CD8-positive, alpha-beta memory T cell (primary cell): ENCODE measurements around the gene ACTR5. TPM values are rescaled to one million over a fixed set of nuclear protein-coding genes. Genes with fewer than 3 reads are reported as not detected.

Experiments used
- CTCF ChIA-PET: fragments of 350-600 bp; sonication (Branson Sonifier 250); formaldehyde crosslinking; loops from one replicate; lab custom pipeline; 2021; ENCODE audit warnings: antibody characterized with exemption; lab: Charles Lee
- POLR2A ChIA-PET: fragments of 350-600 bp; sonication (Branson Sonifier 250); formaldehyde crosslinking; loops from one replicate; lab custom pipeline; 2021; ENCODE audit warnings: antibody characterized with exemption; lab: Charles Lee
- DNase-seq, 5 donors: peaks; one replicate each; pipeline versions ENCODE4 v3.0.0 to v3.0.0-alpha.2; 2020 to 2022; ENCODE audit warnings: mixed read lengths in 1 of 5
- H3K27ac ChIP-seq: one replicate; pipeline ENCODE4 v1.7.0; 2013; ENCODE audit warnings: low read depth, mild to moderate bottlenecking, low read length, moderate library complexity
- H3K27me3 ChIP-seq: 2 replicates; pipeline ENCODE4 v1.7.0; 2013; ENCODE audit warnings: low read length, mild to moderate bottlenecking; ENCODE audit not compliant: insufficient read depth, poor library complexity, severe bottlenecking
- H3K36me3 ChIP-seq: 2 replicates; pipeline ENCODE4 v1.7.0; 2013; ENCODE audit warnings: mild to moderate bottlenecking, low read length, moderate library complexity; ENCODE audit not compliant: insufficient read depth
- H3K4me1 ChIP-seq: 2 replicates; pipeline ENCODE4 v1.7.0; 2013; ENCODE audit warnings: mild to moderate bottlenecking, low read length, moderate library complexity; ENCODE audit not compliant: insufficient read depth
- H3K4me3 ChIP-seq: 2 replicates; pipeline ENCODE4 v1.7.0; 2013; ENCODE audit warnings: mild to moderate bottlenecking, low read length
- H3K9me3 ChIP-seq: 2 replicates; pipeline ENCODE4 v1.7.0; 2013; ENCODE audit warnings: mild to moderate bottlenecking, low read length
- H3K27ac Mint-ChIP-seq, 8 donors: one replicate each; pipeline ENCODE4 v1.8.0; 2020 to 2021; ENCODE audit warnings: mixed read lengths in 8 of 8, mild to moderate bottlenecking in 6 of 8, inconsistent platforms in 3 of 8, moderate library complexity in 3 of 8
- H3K27me3 Mint-ChIP-seq, 2 donors: one replicate each; pipeline ENCODE4 v1.8.0; 2020 to 2021; ENCODE audit warnings: mixed read lengths in 2 of 2, mild to moderate bottlenecking in 1 of 2, moderate library complexity in 1 of 2
- H3K36me3 Mint-ChIP-seq, 3 donors: one replicate each; pipeline ENCODE4 v1.8.0; 2020 to 2021; ENCODE audit warnings: mixed read lengths in 3 of 3, inconsistent platforms in 1 of 3, mild to moderate bottlenecking in 1 of 3
- H3K4me1 Mint-ChIP-seq, 3 donors: one replicate each; pipeline ENCODE4 v1.8.0; 2020 to 2021; ENCODE audit warnings: mixed read lengths in 3 of 3, inconsistent platforms in 1 of 3, mild to moderate bottlenecking in 1 of 3
- H3K4me3 Mint-ChIP-seq, 7 donors: one replicate each; pipeline ENCODE4 v1.8.0; 2020 to 2021; ENCODE audit warnings: mixed read lengths in 7 of 7, mild to moderate bottlenecking in 6 of 7, moderate library complexity in 4 of 7, inconsistent platforms in 2 of 7
- H3K9me3 Mint-ChIP-seq, 5 donors: one replicate each; pipeline ENCODE4 v1.8.0; 2020 to 2022; ENCODE audit warnings: mixed read lengths in 5 of 5, mild to moderate bottlenecking in 3 of 5, moderate library complexity in 2 of 5, inconsistent platforms in 1 of 5
- polyA plus RNA-seq: library from polyadenylated mRNA; unstranded; fragments of 300-500 nt; fragmentation: Illumina TruSeq; gene quantifications from one replicate; pipeline ENCODE4 v1.2.3, GENCODE V29; 2021
- total RNA-seq, 2 experiments: library from RNA; stranded (reverse); gene quantifications; one replicate each; pipeline ENCODE4 v1.2.3, GENCODE V29; 2021

ACTR5 gene
- total and polyA plus RNA-seq, 3 experiments from 2014 or later, result 9.5 to 12.6 (median 12.2) TPM

- H3K36me3 Mint-ChIP-seq, result peaks cover 0 to 28% (median 2%) of the 10 kb centered on the region in 3 donors
- Histone ChIP-seq H3K9me3 (no peaks in the 10 kb centered on the region), H3K27me3 (peaks cover 3% of the 10 kb centered on the region), H3K27ac (peak overlapping the region; percentile 84), H3K4me1 (peaks cover 19% of the 10 kb centered on the region), H3K36me3 (peaks cover 5% of the 10 kb centered on the region), H3K4me3 (peak overlapping the region; percentile 33)
- no peaks in the 10 kb centered on the region for H3K9me3 Mint-ChIP-seq
- POLR2A ChIA-PET, result interaction anchor here (1.0 to 1.7 kb wide), 3 partner anchors 60 to 214 kb away, joined by 5 to 6 read pairs (median 5); partner anchors contain the start of gene DHX35
- peaks cover 0 to 9% of the 10 kb centered on the region in 2 donors for H3K27me3 Mint-ChIP-seq
- no peak for DNase-seq
- CTCF ChIA-PET, result interaction anchor here (1.1 to 2.1 kb wide), 4 partner anchors 12 to 147 kb away, joined by 3 to 5 read pairs (median 3); no protein-coding TSS in a partner anchor
- H3K4me1 Mint-ChIP-seq, result peaks cover 18 to 35% (median 28%) of the 10 kb centered on the region in 3 donors
- peak overlapping the region; percentile 80 to 99 (median 98) for H3K27ac Mint-ChIP-seq
- H3K4me3 Mint-ChIP-seq, result peak overlapping the region; percentile 74 to 99 (median 96)
Observed at GRCh38 chr20:38747495-38748096, 664 bp upstream of the ACTR5 start.

DNA sequence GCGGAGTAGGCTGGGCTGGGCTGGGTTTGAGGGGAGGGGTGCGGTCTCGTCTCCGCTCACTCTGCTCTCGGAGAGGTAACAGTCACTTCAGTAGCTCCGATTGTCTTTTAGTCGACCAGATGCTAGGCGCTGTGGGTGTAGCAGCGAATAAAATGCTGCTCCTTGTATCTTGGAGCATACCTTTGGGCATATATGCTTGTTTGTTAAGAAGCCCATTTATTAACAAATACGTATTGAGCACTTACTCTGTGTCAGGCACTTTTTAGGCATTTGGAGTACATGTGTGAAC is 545 bp downstream of the ACTR5 start:
- peak in 1 of 5 donors; percentile 39 for DNase-seq
- Mint-ChIP-seq H3K36me3 (peaks cover 0 to 38% (median 4%) of the 10 kb centered on the region in 3 donors), H3K9me3 (no peaks in the 10 kb centered on the region), H3K4me1 (peaks cover 18 to 35% (median 28%) of the 10 kb centered on the region in 3 donors), H3K27ac (peak overlapping the region; percentile 91 to 97 (median 95)), H3K27me3 (peaks cover 0 to under 1% of the 10 kb centered on the region in 2 donors), H3K4me3 (peak overlapping the region; percentile 89 to 95 (median 94))
- H3K27me3 ChIP-seq, result peaks cover 3% of the 10 kb centered on the region
- H3K4me1 ChIP-seq, result peaks cover 19% of the 10 kb centered on the region
- CTCF ChIA-PET, result interaction anchor here (1.7 to 2.1 kb wide), 2 partner anchors 11 to 133 kb away, joined by 4 to 5 read pairs; no protein-coding TSS in a partner anchor
- POLR2A ChIA-PET, result interaction anchor here (0.7 to 1.7 kb wide), 3 partner anchors 57 to 213 kb away, joined by 3 to 6 read pairs (median 3); partner anchors contain the start of genes DHX35 and PPP1R16B
- peak overlapping the region; percentile 84 for H3K27ac ChIP-seq
- H3K36me3 ChIP-seq, result peaks cover 8% of the 10 kb centered on the region
- no peaks in the 10 kb centered on the region for H3K9me3 ChIP-seq
- H3K4me3 ChIP-seq, result peak overlapping the region; percentile 81

DNA sequence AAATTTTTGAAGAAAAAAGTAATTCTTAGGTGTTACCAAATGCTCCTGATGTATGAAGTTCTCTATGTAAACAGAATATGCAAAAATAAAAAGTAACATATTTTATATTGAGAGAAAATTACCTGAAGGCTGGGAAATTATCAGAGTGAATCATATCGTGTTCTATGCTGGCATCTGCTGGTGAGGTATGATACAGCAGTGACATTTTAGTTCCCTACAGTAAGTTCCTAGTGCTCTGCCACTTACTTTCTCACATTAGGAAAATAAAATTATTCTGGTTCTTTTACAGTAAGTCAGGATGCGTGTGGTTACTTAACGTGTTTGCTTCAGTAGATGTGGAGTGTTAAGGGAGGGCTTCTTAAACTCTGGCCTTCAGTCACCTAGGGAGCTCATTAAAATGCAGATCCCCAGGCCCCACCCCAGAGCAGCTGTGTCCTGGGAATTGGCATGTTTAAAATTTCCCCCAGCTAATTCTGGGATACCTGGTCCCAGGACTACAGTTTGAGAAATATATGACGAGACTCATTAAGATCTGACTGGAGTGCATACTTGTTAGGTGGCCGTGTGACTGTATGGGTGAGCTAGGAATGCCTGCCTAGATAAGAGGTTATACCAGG is 3.2 kb downstream of the ACTR5 start:
- H3K4me1 Mint-ChIP-seq, result peaks cover 18 to 35% (median 28%) of the 10 kb centered on the region in 3 donors
- peak overlapping the region in 3 of 8 donors; percentile 45 to 60 (median 58) for H3K27ac Mint-ChIP-seq
- POLR2A ChIA-PET, result no interaction called here
- H3K36me3 Mint-ChIP-seq, result peaks cover 9 to 62% (median 14%) of the 10 kb centered on the region in 3 donors
- Histone ChIP-seq H3K36me3 (peaks cover 30% of the 10 kb centered on the region), H3K9me3 (no peaks in the 10 kb centered on the region), H3K27me3 (no peaks in the 10 kb centered on the region), H3K4me3 (no peak overlapping the region), H3K27ac (no peak overlapping the region), H3K4me1 (peaks cover 19% of the 10 kb centered on the region)
- H3K4me3 Mint-ChIP-seq, result peak overlapping the region in 1 of 7 donors; percentile 43
- H3K9me3 Mint-ChIP-seq, result no peaks in the 10 kb centered on the region
- CTCF ChIA-PET, result interaction anchor here (0.8 to 3.2 kb wide), 14 partner anchors 8 to 210 kb away, joined by 3 to 11 read pairs (median 4); partner anchors contain the start of gene DHX35
- DNase-seq, result peak in 1 of 5 donors; percentile 39
- no peaks in the 10 kb centered on the region for H3K27me3 Mint-ChIP-seq

DNA sequence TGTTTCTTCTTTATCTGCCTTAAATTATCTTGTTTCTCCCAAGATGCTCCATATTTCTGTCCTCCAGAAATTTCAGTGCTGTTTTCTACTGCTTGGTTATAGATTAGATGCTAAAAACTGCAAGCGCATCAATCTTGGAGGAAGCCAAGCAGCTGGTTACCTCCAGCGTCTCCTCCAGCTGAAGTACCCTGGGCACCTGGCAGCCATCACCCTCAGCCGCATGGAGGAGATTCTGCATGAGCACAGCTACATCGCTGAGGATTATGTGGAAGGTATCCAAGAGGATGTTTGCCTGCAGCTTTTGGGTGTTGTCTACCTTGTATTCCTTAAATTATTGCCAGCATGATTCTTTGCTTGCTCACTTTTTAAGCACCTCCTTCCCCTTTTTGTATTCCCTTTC is 3.8 kb downstream of the ACTR5 start:
- no peaks in the 10 kb centered on the region for H3K9me3 Mint-ChIP-seq
- H3K27me3 ChIP-seq, result no peaks in the 10 kb centered on the region
- ChIA-PET POLR2A (no interaction called here), CTCF (interaction anchor here (0.8 to 3.2 kb wide), 13 partner anchors 17 to 210 kb away, joined by 3 to 11 read pairs (median 4); partner anchors contain the start of gene DHX35)
- H3K36me3 Mint-ChIP-seq, result peaks cover 9 to 65% (median 14%) of the 10 kb centered on the region in 3 donors
- H3K27me3 Mint-ChIP-seq, result no peaks in the 10 kb centered on the region
- peaks cover 18 to 35% (median 28%) of the 10 kb centered on the region in 3 donors for H3K4me1 Mint-ChIP-seq
- DNase-seq, result no peak
- peaks cover 33% of the 10 kb centered on the region for H3K36me3 ChIP-seq
- H3K9me3 ChIP-seq, result no peaks in the 10 kb centered on the region
- H3K4me3 Mint-ChIP-seq, result peak overlapping the region in 1 of 7 donors; percentile 69
- H3K4me1 ChIP-seq, result peaks cover 17% of the 10 kb centered on the region
- H3K27ac ChIP-seq, result no peak overlapping the region
- H3K4me3 ChIP-seq, result no peak overlapping the region
- no peak overlapping the region for H3K27ac Mint-ChIP-seq

GRCh38 chr20:38754924-38755323 is 6.7 kb downstream of the ACTR5 start:
- no peak overlapping the region for H3K27ac ChIP-seq

GRCh38 chr20:38755324-38755910 is 7.2 kb downstream of the ACTR5 start:
- no peaks in the 10 kb centered on the region for H3K9me3 ChIP-seq
- H3K4me3 ChIP-seq, result no peak overlapping the region
- H3K27ac ChIP-seq, result no peak overlapping the region
- peaks cover 21 to 84% (median 23%) of the 10 kb centered on the region in 3 donors for H3K36me3 Mint-ChIP-seq
- no peaks in the 10 kb centered on the region for H3K4me1 ChIP-seq
- H3K27me3 Mint-ChIP-seq, result no peaks in the 10 kb centered on the region
- H3K27me3 ChIP-seq, result no peaks in the 10 kb centered on the region
- CTCF ChIA-PET, result interaction anchor here (1.0 kb wide), 1 partner anchor 35 kb away, joined by 3 read pairs; no protein-coding TSS in a partner anchor
- DNase-seq, result no peak
- no peaks in the 10 kb centered on the region for H3K9me3 Mint-ChIP-seq
- H3K4me3 Mint-ChIP-seq, result no peak overlapping the region
- POLR2A ChIA-PET, result no interaction called here
- peaks cover 44% of the 10 kb centered on the region for H3K36me3 ChIP-seq
- peak overlapping the region in 1 of 8 donors; percentile 66 for H3K27ac Mint-ChIP-seq
- H3K4me1 Mint-ChIP-seq, result peaks cover 0 to 6% (median 5%) of the 10 kb centered on the region in 3 donors

More at GRCh38 chr20:38754924-38755323, 6.7 kb downstream of the ACTR5 start:
- H3K4me1 Mint-ChIP-seq, result peaks cover 0 to 11% (median 10%) of the 10 kb centered on the region in 3 donors
- no peaks in the 10 kb centered on the region for H3K9me3 Mint-ChIP-seq
- H3K27me3 Mint-ChIP-seq, result no peaks in the 10 kb centered on the region
- H3K4me3 Mint-ChIP-seq, result no peak overlapping the region
- Histone ChIP-seq H3K9me3 (no peaks in the 10 kb centered on the region), H3K36me3 (peaks cover 44% of the 10 kb centered on the region), H3K4me1 (no peaks in the 10 kb centered on the region), H3K4me3 (no peak overlapping the region), H3K27me3 (no peaks in the 10 kb centered on the region)
- H3K36me3 Mint-ChIP-seq, result peaks cover 18 to 83% (median 18%) of the 10 kb centered on the region in 3 donors
- no peak overlapping the region for H3K27ac Mint-ChIP-seq
- DNase-seq, result no peak
- POLR2A ChIA-PET, result no interaction called here
- CTCF ChIA-PET, result interaction anchor here (1.0 kb wide), 1 partner anchor 35 kb away, joined by 3 read pairs; no protein-coding TSS in a partner anchor

GRCh38 chr20:38757145-38757775 is 9.0 kb downstream of the ACTR5 start:
- H3K4me1 Mint-ChIP-seq, result no peaks in the 10 kb centered on the region
- ChIA-PET CTCF (interaction anchor here (0.6 to 1.5 kb wide), 2 partner anchors 11 to 65 kb away, joined by 3 to 6 read pairs; no protein-coding TSS in a partner anchor), POLR2A (no interaction called here)
- H3K9me3 Mint-ChIP-seq, result no peaks in the 10 kb centered on the region
- peaks cover 30 to 90% (median 33%) of the 10 kb centered on the region in 3 donors for H3K36me3 Mint-ChIP-seq
- no peaks in the 10 kb centered on the region for H3K27me3 Mint-ChIP-seq
- Histone ChIP-seq H3K27me3 (no peaks in the 10 kb centered on the region), H3K27ac (no peak overlapping the region), H3K4me3 (no peak overlapping the region), H3K36me3 (peaks cover 42% of the 10 kb centered on the region), H3K9me3 (no peaks in the 10 kb centered on the region), H3K4me1 (no peaks in the 10 kb centered on the region)
- no peak overlapping the region for H3K4me3 Mint-ChIP-seq
- DNase-seq, result no peak
- H3K27ac Mint-ChIP-seq, result peak overlapping the region in 1 of 8 donors; percentile 15
